Keratinocyte (primary cell): ENCODE data around the gene STIP1. TPM values are rescaled to one million over a fixed set of nuclear protein-coding genes. Genes with fewer than 3 reads are reported as not detected.

Experiments
- DNase-seq: peaks from one replicate; pipeline ENCODE4 v3.0.0-alpha.2; 2011; ENCODE audit warnings: low read depth, missing footprints, low spot score
- FAIRE-seq: peaks from 2 replicates; lab custom pipeline; 2011; peaks lifted over from hg19 to GRCh38; lab: Jason Lieb, UNC
- H2AFZ ChIP-seq: 2 replicates; pipeline ENCODE4 v1.6.0; 2012; ENCODE audit warnings: low read length, control low read depth, inconsistent platforms; ENCODE audit not compliant: control insufficient read depth
- H3K27ac ChIP-seq: 2 replicates; pipeline ENCODE4 v1.5.1; 2011; ENCODE audit warnings: low read length; ENCODE audit not compliant: control insufficient read depth, insufficient read depth
- H3K27me3 ChIP-seq: 3 replicates; pipeline ENCODE4 v1.6.0; 2011; ENCODE audit warnings: low read length; ENCODE audit not compliant: control insufficient read depth, insufficient read depth; ENCODE audit errors: extremely low read depth
- H3K36me3 ChIP-seq, 2 experiments: 2 replicates in 1 of 2; 3 replicates in 1 of 2; pipeline ENCODE4 v1.5.1; 2011; ENCODE audit warnings: low read length in 2 of 2, mild to moderate bottlenecking in 1 of 2; ENCODE audit not compliant: control insufficient read depth in 2 of 2, insufficient read depth in 2 of 2; ENCODE audit errors: extremely low read depth in 1 of 2
- H3K4me1 ChIP-seq: 3 replicates; pipeline ENCODE4 v1.5.1; 2011; ENCODE audit warnings: low read length; ENCODE audit not compliant: control insufficient read depth, insufficient read depth; ENCODE audit errors: extremely low read depth
- H3K4me2 ChIP-seq: 3 replicates; pipeline ENCODE4 v1.6.0; 2011; ENCODE audit warnings: low read depth, low read length; ENCODE audit not compliant: control insufficient read depth, insufficient read depth; ENCODE audit errors: extremely low read depth
- H3K4me3 ChIP-seq, 3 experiments: fragments of 200-600 bp in 1 of 3; sonication (generic) in 1 of 3; 2 replicates in 2 of 3; 3 replicates in 1 of 3; pipeline ENCODE4 v1.5.1; 2011 to 2016; ENCODE audit warnings: low read length in 3 of 3, mild to moderate bottlenecking in 3 of 3, control low read depth in 2 of 3, inconsistent platforms in 1 of 3, low read depth in 1 of 3, mixed read lengths in 1 of 3, mixed run types in 1 of 3, moderate library complexity in 1 of 3; ENCODE audit not compliant: control insufficient read depth in 2 of 3, insufficient read depth in 2 of 3; ENCODE audit errors: extremely low read depth in 1 of 3
- H3K79me2 ChIP-seq: 2 replicates; pipeline ENCODE4 v1.6.0; 2012; ENCODE audit warnings: low read length; ENCODE audit not compliant: control insufficient read depth, insufficient read depth
- H3K9ac ChIP-seq: 3 replicates; pipeline ENCODE4 v1.6.0; 2011; ENCODE audit warnings: low read length; ENCODE audit not compliant: control insufficient read depth, insufficient read depth; ENCODE audit errors: extremely low read depth
- H3K9me1 ChIP-seq: 3 replicates; pipeline ENCODE4 v1.6.0; 2011; ENCODE audit warnings: low read length; ENCODE audit not compliant: control insufficient read depth, insufficient read depth; ENCODE audit errors: extremely low read depth
- H3K9me3 ChIP-seq: 2 replicates; pipeline ENCODE4 v1.5.1; 2012; ENCODE audit warnings: low read depth, low read length; ENCODE audit not compliant: control insufficient read depth
- H4K20me1 ChIP-seq: 3 replicates; pipeline ENCODE4 v1.6.0; 2011; ENCODE audit warnings: low read length; ENCODE audit not compliant: control insufficient read depth, insufficient read depth; ENCODE audit errors: extremely low read depth
- CTCF ChIP-seq, 3 experiments: IDR thresholded peaks in 1 of 3; conservative IDR thresholded peaks in 1 of 3; optimal IDR thresholded peaks in 1 of 3; 2 replicates in 2 of 3; 3 replicates in 1 of 3; pipeline versions ENCODE3 to v1.5.1; 2011; ENCODE audit warnings: low read length in 3 of 3, mild to moderate bottlenecking in 3 of 3, moderate library complexity in 2 of 3, control low read depth in 1 of 3, inconsistent platforms in 1 of 3; ENCODE audit not compliant: insufficient read depth in 2 of 3; ENCODE audit errors: extremely low read depth in 1 of 3
- EZH2 ChIP-seq: IDR thresholded peaks from one replicate; pipeline ENCODE4 v1.6.1; 2012; ENCODE audit warnings: inconsistent platforms, mild to moderate bottlenecking, low read length, moderate library complexity
- dilution Hi-C: fragments of 300-500 bp; cut with MboI; formaldehyde crosslinking; loops from one replicate; pipeline ENCODE4 v1.7.0; 2020; ENCODE audit warnings: low sequenced_read_pairs; ENCODE audit not compliant: extremely low pct_ligation_motif_present
- polyA plus RNA-seq, 5 experiments: library from polyadenylated mRNA; depleted of rRNA in 3 of 5; stranded (reverse) in 3 of 5; stranded (forward) in 1 of 5; unstranded in 1 of 5; fragments of >200 nt; gene quantifications; 1 replicate in 1 of 5; 2 replicates in 3 of 5; 3 replicates in 1 of 5; pipeline versions ENCODE4 v1.2.1 to v1.2.3, GENCODE V29; 2011 to 2012; ENCODE audit warnings: missing spikeins in 2 of 5, low read depth in 1 of 5, low replicate concordance in 1 of 5

Gene STIP1
- polyA plus RNA-seq, 1 donor (not counting 4 experiments of a cell fraction or from before 2014, with no cell fraction given): 206 TPM

- FAIRE-seq (peak; percentile 78), DNase-seq (no peak)
- H3K4me3 ChIP-seq: peak overlapping the region in 1 of 3 experiments; percentile 45
- H3K79me2 ChIP-seq: peaks cover 21% of the 10 kb centered on the region
- peak overlapping the region; percentile 84 for H3K4me2 ChIP-seq
- H2AFZ ChIP-seq: peak overlapping the region; percentile 64
- peak overlapping the region; percentile 43 for H3K9ac ChIP-seq
- dilution Hi-C loops: no loop called here
- TF ChIP-seq CTCF (optimal IDR thresholded peaks at IDR 0.05 in 1 of 3, IDR thresholded peaks at IDR 0.05 in 1 of 3, conservative IDR thresholded peaks at IDR 0.05 in 1 of 3; ENCODE audit: extremely low read depth in 1 of 3, insufficient read depth in 2 of 3, low read length in 3 of 3) (no peak), EZH2 (no peak)
- H3K4me1 ChIP-seq: peaks cover 19% of the 10 kb centered on the region
- no peaks in the 10 kb centered on the region for H3K9me3 ChIP-seq
- H3K27ac ChIP-seq: peak overlapping the region; percentile 45
- no peaks in the 10 kb centered on the region for H3K9me1 ChIP-seq
- H3K36me3 ChIP-seq: peaks cover 0 to 2% of the 10 kb centered on the region in 2 experiments
- H4K20me1 ChIP-seq: no peaks in the 10 kb centered on the region
- H3K27me3 ChIP-seq: no peaks in the 10 kb centered on the region
Measured at GRCh38 chr11:64181506-64182411, 4.2 kb upstream of the STIP1 start.

DNA sequence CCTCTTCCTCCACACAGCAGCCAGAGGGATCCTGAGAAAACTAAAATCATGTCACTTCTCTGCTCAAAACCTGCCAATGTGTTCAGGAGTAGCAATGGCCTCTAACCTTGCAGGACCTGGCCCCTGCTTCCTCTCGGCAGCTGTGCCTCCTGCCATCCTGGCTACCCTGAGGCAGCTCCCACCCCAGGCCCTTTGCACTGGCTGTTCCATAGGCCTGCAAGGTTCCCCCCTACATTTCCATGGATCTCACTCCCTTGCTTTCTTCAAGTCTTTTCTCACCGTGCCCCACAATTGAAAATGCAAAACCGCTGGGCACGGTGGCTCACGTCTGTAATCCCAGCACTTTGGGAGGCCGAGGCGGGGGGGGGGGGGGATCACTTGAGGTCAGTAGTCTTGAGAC is 2.1 kb upstream of the STIP1 start:
- Histone ChIP-seq H3K36me3 (peaks cover 0 to 8% of the 10 kb centered on the region in 2 experiments), H3K9me1 (no peaks in the 10 kb centered on the region), H3K9ac (no peak overlapping the region), H3K4me3 (no peak overlapping the region), H3K9me3 (no peaks in the 10 kb centered on the region), H3K4me2 (no peak overlapping the region), H3K27ac (no peak overlapping the region), H3K79me2 (peaks cover 21% of the 10 kb centered on the region), H3K4me1 (peaks cover 19% of the 10 kb centered on the region), H3K27me3 (no peaks in the 10 kb centered on the region), H4K20me1 (no peaks in the 10 kb centered on the region), H2AFZ (no peak overlapping the region)
- TF ChIP-seq EZH2: no peak
- no peak for TF ChIP-seq CTCF (optimal IDR thresholded peaks at IDR 0.05 in 1 of 3, IDR thresholded peaks at IDR 0.05 in 1 of 3, conservative IDR thresholded peaks at IDR 0.05 in 1 of 3; ENCODE audit: extremely low read depth in 1 of 3, insufficient read depth in 2 of 3, low read length in 3 of 3)
- DNase-seq: no peak
- dilution Hi-C loops: no loop called here
- FAIRE-seq: no peak
